DND-41 (cell line): Measurements from ENCODE around the gene PTBP3.

Experiments
- ATAC-seq: fragments of 200-7000 bp; cut with Tn5 transposase; 3 replicates; pipeline ENCODE4 v1.9.1; 2021; ENCODE audit warnings: low read depth; ENCODE audit not compliant: insufficient read depth
- DNase-seq: peaks from one replicate; pipeline ENCODE4 v3.0.0-alpha.2; 2020
- H2AFZ ChIP-seq: 2 replicates; pipeline ENCODE4 v1.6.0; 2012; ENCODE audit warnings: low read depth, low read length
- H3K27ac ChIP-seq: 2 replicates; pipeline ENCODE4 v1.5.1; 2012; ENCODE audit warnings: low read length, inconsistent platforms
- H3K27me3 ChIP-seq: fragments of 200-600 bp; sonication (generic); 2 replicates; pipeline ENCODE4 v1.6.0; 2012; ENCODE audit warnings: low read length, mild to moderate bottlenecking, inconsistent platforms; ENCODE audit not compliant: insufficient read depth, poor library complexity
- H3K36me3 ChIP-seq: 2 replicates; pipeline ENCODE4 v1.5.1; 2012; ENCODE audit warnings: low read length, inconsistent platforms; ENCODE audit not compliant: insufficient read depth
- H3K4me1 ChIP-seq: 2 replicates; pipeline ENCODE4 v1.5.1; 2012; ENCODE audit warnings: mild to moderate bottlenecking, low read length; ENCODE audit not compliant: insufficient read depth
- H3K4me2 ChIP-seq: 2 replicates; pipeline ENCODE4 v1.6.0; 2012; ENCODE audit warnings: mild to moderate bottlenecking, moderate library complexity, low read length, inconsistent platforms; ENCODE audit not compliant: insufficient read depth
- H3K4me3 ChIP-seq, 2 experiments: fragments of 200-600 bp in 1 of 2; shearing (Covaris generic) in 1 of 2; 2 replicates each; pipeline ENCODE4 v1.5.1; 2012 to 2016; ENCODE audit warnings: inconsistent platforms in 2 of 2, low read length in 2 of 2, mild to moderate bottlenecking in 2 of 2, low read depth in 1 of 2, moderate library complexity in 1 of 2
- H3K79me2 ChIP-seq: 2 replicates; pipeline ENCODE4 v1.6.0; 2012; ENCODE audit warnings: low read length, inconsistent platforms; ENCODE audit not compliant: insufficient read depth
- H3K9ac ChIP-seq: 2 replicates; pipeline ENCODE4 v1.6.0; 2012; ENCODE audit warnings: low read depth, mild to moderate bottlenecking, inconsistent platforms, low read length, moderate library complexity
- H3K9me3 ChIP-seq: 2 replicates; pipeline ENCODE4 v1.5.1; 2012; ENCODE audit warnings: low read length, moderate library complexity, mild to moderate bottlenecking, inconsistent platforms; ENCODE audit not compliant: insufficient read depth, severe bottlenecking
- H4K20me1 ChIP-seq: 2 replicates; pipeline ENCODE4 v1.6.0; 2012; ENCODE audit warnings: low read length; ENCODE audit not compliant: insufficient read depth
- EZH2 ChIP-seq: IDR thresholded peaks from 3 replicates; pipeline ENCODE4 v1.6.1; 2012; ENCODE audit warnings: borderline replicate concordance, low read depth, mild to moderate bottlenecking, moderate library complexity, low read length, inconsistent platforms; ENCODE audit not compliant: severe bottlenecking
- TF ChIP-seq, protein P1 (sequence below): IDR thresholded peaks from 2 replicates; pipeline ENCODE4 v1.5.1; 2012; ENCODE audit warnings: borderline replicate concordance, low read length, moderate library complexity, mild to moderate bottlenecking; ENCODE audit not compliant: poor library complexity, severe bottlenecking; ENCODE audit errors: extremely low read depth

PTBP3 gene

GRCh38 chr9:112212926-112213325, 120.5 kb downstream of the PTBP3 start:
- H3K9ac ChIP-seq = no peak overlapping the region
- H3K27ac ChIP-seq = no peak overlapping the region
- TF ChIP-seq, protein P1, sequence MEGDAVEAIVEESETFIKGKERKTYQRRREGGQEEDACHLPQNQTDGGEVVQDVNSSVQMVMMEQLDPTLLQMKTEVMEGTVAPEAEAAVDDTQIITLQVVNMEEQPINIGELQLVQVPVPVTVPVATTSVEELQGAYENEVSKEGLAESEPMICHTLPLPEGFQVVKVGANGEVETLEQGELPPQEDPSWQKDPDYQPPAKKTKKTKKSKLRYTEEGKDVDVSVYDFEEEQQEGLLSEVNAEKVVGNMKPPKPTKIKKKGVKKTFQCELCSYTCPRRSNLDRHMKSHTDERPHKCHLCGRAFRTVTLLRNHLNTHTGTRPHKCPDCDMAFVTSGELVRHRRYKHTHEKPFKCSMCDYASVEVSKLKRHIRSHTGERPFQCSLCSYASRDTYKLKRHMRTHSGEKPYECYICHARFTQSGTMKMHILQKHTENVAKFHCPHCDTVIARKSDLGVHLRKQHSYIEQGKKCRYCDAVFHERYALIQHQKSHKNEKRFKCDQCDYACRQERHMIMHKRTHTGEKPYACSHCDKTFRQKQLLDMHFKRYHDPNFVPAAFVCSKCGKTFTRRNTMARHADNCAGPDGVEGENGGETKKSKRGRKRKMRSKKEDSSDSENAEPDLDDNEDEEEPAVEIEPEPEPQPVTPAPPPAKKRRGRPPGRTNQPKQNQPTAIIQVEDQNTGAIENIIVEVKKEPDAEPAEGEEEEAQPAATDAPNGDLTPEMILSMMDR = no peak
- no peak for TF ChIP-seq EZH2
- H3K27me3 ChIP-seq = no peaks in the 10 kb centered on the region
- H2AFZ ChIP-seq = no peak overlapping the region
- DNase-seq = no peak
- peaks cover 45% of the 10 kb centered on the region for H3K36me3 ChIP-seq
- peaks cover 3% of the 10 kb centered on the region for H3K9me3 ChIP-seq
- no peaks in the 10 kb centered on the region for H3K79me2 ChIP-seq
- no peak for ATAC-seq
- H4K20me1 ChIP-seq = no peaks in the 10 kb centered on the region
- no peak overlapping the region for H3K4me2 ChIP-seq
- no peaks in the 10 kb centered on the region for H3K4me1 ChIP-seq
- no peak overlapping the region for H3K4me3 ChIP-seq

- no peak overlapping the region for H3K4me3 ChIP-seq
- H4K20me1 ChIP-seq = no peaks in the 10 kb centered on the region
- H3K4me2 ChIP-seq = no peak overlapping the region
- no peaks in the 10 kb centered on the region for H3K79me2 ChIP-seq
- H3K36me3 ChIP-seq = peaks cover 38% of the 10 kb centered on the region
- H2AFZ ChIP-seq = no peak overlapping the region
- H3K9me3 ChIP-seq = peaks cover 5% of the 10 kb centered on the region
- DNase-seq = no peak
- H3K9ac ChIP-seq = no peak overlapping the region
- H3K27me3 ChIP-seq = no peaks in the 10 kb centered on the region
- no peak overlapping the region for H3K27ac ChIP-seq
- ATAC-seq = no peak
- no peak for TF ChIP-seq EZH2
- TF ChIP-seq, protein P1 = no peak
- no peaks in the 10 kb centered on the region for H3K4me1 ChIP-seq
Observed at GRCh38 chr9:112207451-112207850, 126.0 kb downstream of the PTBP3 start.

DNA sequence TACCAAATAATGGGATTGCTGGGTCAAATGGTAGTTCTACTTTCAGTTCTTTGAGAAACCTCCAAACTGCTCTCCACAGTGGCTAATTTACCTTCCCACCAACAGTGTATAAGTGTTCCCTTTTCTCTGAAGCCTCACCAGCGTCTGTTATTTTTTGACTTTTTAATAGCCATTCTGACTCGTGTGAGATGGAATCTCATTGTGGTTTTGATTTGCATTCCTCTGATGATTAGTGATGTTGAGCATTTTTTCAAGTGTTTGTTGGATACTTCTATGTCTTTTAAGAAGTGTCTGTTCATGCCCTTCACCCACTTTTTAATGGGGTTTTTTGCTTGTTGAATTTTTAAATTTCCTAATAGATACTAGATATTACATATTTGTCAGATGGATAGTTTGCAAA, 129.9 kb downstream of the PTBP3 start:
- no peak overlapping the region for H3K4me3 ChIP-seq
- H3K79me2 ChIP-seq = no peaks in the 10 kb centered on the region
- no peak for DNase-seq
- peaks cover 5% of the 10 kb centered on the region for H3K9me3 ChIP-seq
- no peak overlapping the region for H2AFZ ChIP-seq
- H3K4me1 ChIP-seq = no peaks in the 10 kb centered on the region
- TF ChIP-seq, protein P1 = no peak
- no peak for TF ChIP-seq EZH2
- H3K27me3 ChIP-seq = no peaks in the 10 kb centered on the region
- no peaks in the 10 kb centered on the region for H4K20me1 ChIP-seq
- H3K4me2 ChIP-seq = no peak overlapping the region
- no peak overlapping the region for H3K9ac ChIP-seq
- H3K27ac ChIP-seq = no peak overlapping the region
- peaks cover 9% of the 10 kb centered on the region for H3K36me3 ChIP-seq
- no peak for ATAC-seq

DNA sequence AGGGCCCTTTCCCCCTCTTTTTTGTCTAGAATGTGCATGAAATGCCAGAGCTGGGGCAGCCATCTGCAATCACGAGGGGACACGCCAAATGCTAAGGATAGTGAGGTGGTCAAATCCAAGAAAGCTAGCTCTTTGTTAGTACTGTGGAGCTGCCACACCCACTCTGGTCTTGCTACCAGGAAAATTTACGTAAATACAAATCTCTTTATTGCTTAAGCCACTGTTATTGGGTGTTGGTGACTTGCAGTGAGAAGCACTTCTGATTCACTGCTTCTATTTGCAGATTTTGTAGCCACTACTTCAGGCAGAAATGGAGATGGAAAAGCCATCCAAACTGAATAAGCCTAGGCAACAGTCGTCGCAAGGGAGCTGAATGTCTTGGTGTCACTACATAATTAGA, 132.7 kb downstream of the PTBP3 start:
- H3K4me2 ChIP-seq = no peak overlapping the region
- no peak for DNase-seq
- H3K36me3 ChIP-seq = no peaks in the 10 kb centered on the region
- H3K79me2 ChIP-seq = no peaks in the 10 kb centered on the region
- TF ChIP-seq, protein P1 = no peak
- TF ChIP-seq EZH2 = no peak
- H3K27ac ChIP-seq = no peak overlapping the region
- H3K9me3 ChIP-seq = no peaks in the 10 kb centered on the region
- H3K9ac ChIP-seq = no peak overlapping the region
- no peaks in the 10 kb centered on the region for H3K27me3 ChIP-seq
- ATAC-seq = no peak
- no peaks in the 10 kb centered on the region for H3K4me1 ChIP-seq
- no peaks in the 10 kb centered on the region for H4K20me1 ChIP-seq
- H2AFZ ChIP-seq = no peak overlapping the region
- H3K4me3 ChIP-seq = no peak overlapping the region
